GM12801 (cell line): Measurements from ENCODE around the gene CCDC9B.

Source experiments
- CTCF ChIP-seq: IDR thresholded peaks from one replicate; pipeline ENCODE4 v1.5.1; 2011; ENCODE audit warnings: control low read depth; ENCODE audit not compliant: insufficient read length; ENCODE audit errors: extremely low read depth

Gene CCDC9B

GRCh38 chr15:40368719-40369473, 28.2 kb upstream of the CCDC9B start:
- no peak for TF ChIP-seq CTCF

- no peak for TF ChIP-seq CTCF
Observed at GRCh38 chr15:40367686-40368611, 27.2 kb upstream of the CCDC9B start.

- no peak for TF ChIP-seq CTCF
Observed at GRCh38 chr15:40367371-40367685, 26.6 kb upstream of the CCDC9B start.

- no peak for TF ChIP-seq CTCF
Observed at GRCh38 chr15:40366457-40367370, 26.0 kb upstream of the CCDC9B start.

- no peak for TF ChIP-seq CTCF
Observed at GRCh38 chr15:40365624-40366456, 25.1 kb upstream of the CCDC9B start.

- TF ChIP-seq CTCF = no peak
Observed at GRCh38 chr15:40365016-40365415, 24.3 kb upstream of the CCDC9B start.
